ENCODE results near the gene MUC5AC. TPM values are rescaled to one million over a fixed set of nuclear protein-coding genes. Genes with fewer than 3 reads are reported as not detected.

MUC5AC gene
- polyA plus RNA-seq, 1 donor (not counting 4 experiments of a cell fraction or from before 2014, with no cell fraction given), result not detected

DNA sequence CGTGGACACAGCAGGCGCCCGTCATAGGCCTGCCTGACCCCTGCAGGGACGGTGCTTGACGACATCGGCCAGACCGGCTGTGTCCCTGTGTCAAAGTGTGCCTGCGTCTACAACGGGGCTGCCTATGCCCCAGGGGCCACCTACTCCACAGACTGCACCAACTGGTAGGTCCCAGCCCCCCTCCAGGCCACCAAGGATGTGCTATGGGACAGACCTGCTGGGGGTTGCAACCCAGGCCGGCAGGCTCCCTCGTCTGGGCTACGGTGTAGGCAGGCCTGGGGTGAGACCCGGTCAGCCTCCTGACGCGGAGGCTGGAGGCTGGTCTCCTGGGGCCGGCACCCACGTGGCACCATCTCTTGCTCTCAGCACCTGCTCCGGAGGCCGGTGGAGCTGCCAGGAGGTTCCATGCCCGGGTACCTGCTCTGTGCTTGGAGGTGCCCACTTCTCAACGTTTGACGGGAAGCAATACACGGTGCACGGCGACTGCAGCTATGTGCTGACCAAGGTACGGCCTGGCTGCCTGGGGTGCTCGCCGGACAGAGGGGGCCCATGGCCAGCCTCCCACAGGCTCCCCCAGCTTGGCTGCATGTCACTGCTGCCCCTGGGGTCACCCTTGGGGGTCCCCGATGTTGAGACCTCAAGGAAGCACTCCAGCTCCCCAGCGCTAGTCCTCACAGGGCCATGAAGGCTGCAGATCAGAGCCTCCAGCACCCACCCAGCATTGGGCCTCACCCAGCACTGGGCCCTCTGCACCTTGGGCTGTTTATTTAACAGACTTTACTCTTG, 7.7 kb downstream of the MUC5AC start:
- no peak for FAIRE-seq
- H2AFZ ChIP-seq (ENCODE audit: control insufficient read depth, low read length), result no peak overlapping the region
- no peak for TF ChIP-seq EZH2 (IDR thresholded peaks at IDR 0.05; ENCODE audit: low read length)
- TF ChIP-seq, protein P1, sequence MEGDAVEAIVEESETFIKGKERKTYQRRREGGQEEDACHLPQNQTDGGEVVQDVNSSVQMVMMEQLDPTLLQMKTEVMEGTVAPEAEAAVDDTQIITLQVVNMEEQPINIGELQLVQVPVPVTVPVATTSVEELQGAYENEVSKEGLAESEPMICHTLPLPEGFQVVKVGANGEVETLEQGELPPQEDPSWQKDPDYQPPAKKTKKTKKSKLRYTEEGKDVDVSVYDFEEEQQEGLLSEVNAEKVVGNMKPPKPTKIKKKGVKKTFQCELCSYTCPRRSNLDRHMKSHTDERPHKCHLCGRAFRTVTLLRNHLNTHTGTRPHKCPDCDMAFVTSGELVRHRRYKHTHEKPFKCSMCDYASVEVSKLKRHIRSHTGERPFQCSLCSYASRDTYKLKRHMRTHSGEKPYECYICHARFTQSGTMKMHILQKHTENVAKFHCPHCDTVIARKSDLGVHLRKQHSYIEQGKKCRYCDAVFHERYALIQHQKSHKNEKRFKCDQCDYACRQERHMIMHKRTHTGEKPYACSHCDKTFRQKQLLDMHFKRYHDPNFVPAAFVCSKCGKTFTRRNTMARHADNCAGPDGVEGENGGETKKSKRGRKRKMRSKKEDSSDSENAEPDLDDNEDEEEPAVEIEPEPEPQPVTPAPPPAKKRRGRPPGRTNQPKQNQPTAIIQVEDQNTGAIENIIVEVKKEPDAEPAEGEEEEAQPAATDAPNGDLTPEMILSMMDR (optimal IDR thresholded peaks at IDR 0.05 in 1 of 3, IDR thresholded peaks at IDR 0.05 in 1 of 3, conservative IDR thresholded peaks at IDR 0.05 in 1 of 3; ENCODE audit: extremely low read depth in 1 of 3, insufficient read depth in 2 of 3, low read length in 3 of 3), result no peak

DNA sequence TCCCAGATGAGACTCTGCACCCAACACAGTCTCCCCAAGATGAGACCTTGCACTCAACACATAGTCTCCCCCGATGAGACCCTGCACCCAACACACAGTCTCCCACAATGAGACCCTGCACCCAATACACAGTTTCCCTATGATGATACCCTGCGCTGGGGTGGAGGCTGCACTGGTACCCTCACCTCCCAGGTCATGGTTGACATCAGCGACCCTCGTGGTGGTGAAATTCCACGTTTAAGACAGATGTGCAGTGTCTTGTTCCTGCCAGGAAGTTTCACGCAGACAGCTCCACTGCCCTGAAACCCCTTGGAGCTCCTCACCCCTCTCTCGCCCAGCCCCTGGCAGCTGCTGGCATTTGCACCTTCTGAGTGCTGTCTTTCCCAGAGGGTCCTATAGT, 9.5 kb downstream of the MUC5AC start:
- dilution Hi-C loops (cut with MboI; ENCODE audit: extremely low pct_ligation_motif_present, low sequenced_read_pairs), result no loop called here
- no peak for DNase-seq (ENCODE audit: low read depth, low spot score)

More for the DNA sequence above, 7.7 kb downstream of the MUC5AC start:
- DNase-seq (ENCODE audit: low read depth, low spot score), result no peak
- H3K9me3 ChIP-seq (ENCODE audit: control insufficient read depth, low read depth, low read length), result peaks cover 2% of the 10 kb centered on the region
- dilution Hi-C loops (cut with MboI; ENCODE audit: extremely low pct_ligation_motif_present, low sequenced_read_pairs), result no loop called here
- H4K20me1 ChIP-seq (ENCODE audit: control insufficient read depth, extremely low read depth, insufficient read depth, low read length), result no peaks in the 10 kb centered on the region
- H3K9me1 ChIP-seq (ENCODE audit: control insufficient read depth, extremely low read depth, insufficient read depth, low read length), result no peaks in the 10 kb centered on the region
- H3K4me3 ChIP-seq (ENCODE audit: control insufficient read depth in 2 of 3, extremely low read depth in 1 of 3, insufficient read depth in 2 of 3, low read depth in 1 of 3, low read length in 3 of 3), result no peak overlapping the region
- H3K9ac ChIP-seq (ENCODE audit: control insufficient read depth, extremely low read depth, insufficient read depth, low read length), result no peak overlapping the region
- no peaks in the 10 kb centered on the region for H3K79me2 ChIP-seq (ENCODE audit: control insufficient read depth, insufficient read depth, low read length)
- H3K27me3 ChIP-seq (ENCODE audit: control insufficient read depth, extremely low read depth, insufficient read depth, low read length), result no peaks in the 10 kb centered on the region
- H3K4me2 ChIP-seq (ENCODE audit: control insufficient read depth, extremely low read depth, insufficient read depth, low read depth, low read length), result no peak overlapping the region
- H3K4me1 ChIP-seq (ENCODE audit: control insufficient read depth, extremely low read depth, insufficient read depth, low read length), result no peaks in the 10 kb centered on the region
- no peak overlapping the region for H3K27ac ChIP-seq (ENCODE audit: control insufficient read depth, insufficient read depth, low read length)
- no peaks in the 10 kb centered on the region for H3K36me3 ChIP-seq (ENCODE audit: control insufficient read depth in 2 of 2, extremely low read depth in 1 of 2, insufficient read depth in 2 of 2, low read length in 2 of 2)

More for the DNA sequence above, 9.5 kb downstream of the MUC5AC start:
- no peaks in the 10 kb centered on the region for H4K20me1 ChIP-seq (ENCODE audit: control insufficient read depth, extremely low read depth, insufficient read depth, low read length)
- peaks cover 2% of the 10 kb centered on the region for H3K9me3 ChIP-seq (ENCODE audit: control insufficient read depth, low read depth, low read length)
- H3K4me2 ChIP-seq (ENCODE audit: control insufficient read depth, extremely low read depth, insufficient read depth, low read depth, low read length), result no peak overlapping the region
- no peak overlapping the region for H3K4me3 ChIP-seq (ENCODE audit: control insufficient read depth in 2 of 3, extremely low read depth in 1 of 3, insufficient read depth in 2 of 3, low read depth in 1 of 3, low read length in 3 of 3)
- H3K4me1 ChIP-seq (ENCODE audit: control insufficient read depth, extremely low read depth, insufficient read depth, low read length), result no peaks in the 10 kb centered on the region
- H3K9me1 ChIP-seq (ENCODE audit: control insufficient read depth, extremely low read depth, insufficient read depth, low read length), result no peaks in the 10 kb centered on the region
- TF ChIP-seq, protein P1 (optimal IDR thresholded peaks at IDR 0.05 in 1 of 3, IDR thresholded peaks at IDR 0.05 in 1 of 3, conservative IDR thresholded peaks at IDR 0.05 in 1 of 3; ENCODE audit: extremely low read depth in 1 of 3, insufficient read depth in 2 of 3, low read length in 3 of 3), result no peak
- no peak for TF ChIP-seq EZH2 (IDR thresholded peaks at IDR 0.05; ENCODE audit: low read length)
- no peaks in the 10 kb centered on the region for H3K79me2 ChIP-seq (ENCODE audit: control insufficient read depth, insufficient read depth, low read length)
- H3K27ac ChIP-seq (ENCODE audit: control insufficient read depth, insufficient read depth, low read length), result no peak overlapping the region
- no peaks in the 10 kb centered on the region for H3K36me3 ChIP-seq (ENCODE audit: control insufficient read depth in 2 of 2, extremely low read depth in 1 of 2, insufficient read depth in 2 of 2, low read length in 2 of 2)
- FAIRE-seq, result no peak
- H3K9ac ChIP-seq (ENCODE audit: control insufficient read depth, extremely low read depth, insufficient read depth, low read length), result no peak overlapping the region
- H2AFZ ChIP-seq (ENCODE audit: control insufficient read depth, low read length), result no peak overlapping the region
- no peaks in the 10 kb centered on the region for H3K27me3 ChIP-seq (ENCODE audit: control insufficient read depth, extremely low read depth, insufficient read depth, low read length)
